NCI-H128 (cell line): ENCODE measurements around the gene ZSCAN4.

ENCODE experiments used
- DNase-seq: peaks from one replicate; lab custom pipeline; 2025; ENCODE audit not compliant: unreplicated experiment; lab: John Stamatoyannopoulos, UW

Gene ZSCAN4

DNA sequence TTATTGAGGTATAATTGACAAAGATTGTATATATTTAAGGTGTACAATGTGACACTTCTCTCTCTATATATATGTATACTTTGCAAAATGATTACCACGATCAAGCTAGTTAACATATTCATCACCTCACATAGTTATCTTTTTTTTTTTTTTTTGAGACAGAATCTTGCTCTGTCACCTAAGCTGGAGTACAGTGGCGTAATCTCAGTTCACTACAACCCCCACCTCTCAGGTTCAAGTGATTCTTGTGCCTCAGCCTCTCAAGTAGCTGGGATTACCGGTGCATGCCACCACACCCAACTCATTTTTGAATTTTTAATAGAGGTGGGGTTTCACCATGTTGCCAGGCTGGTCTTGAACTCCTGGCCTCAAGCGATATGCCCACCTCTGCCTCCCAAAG lies 3.7 kb downstream of the ZSCAN4 start:
- no peak for DNase-seq

DNA sequence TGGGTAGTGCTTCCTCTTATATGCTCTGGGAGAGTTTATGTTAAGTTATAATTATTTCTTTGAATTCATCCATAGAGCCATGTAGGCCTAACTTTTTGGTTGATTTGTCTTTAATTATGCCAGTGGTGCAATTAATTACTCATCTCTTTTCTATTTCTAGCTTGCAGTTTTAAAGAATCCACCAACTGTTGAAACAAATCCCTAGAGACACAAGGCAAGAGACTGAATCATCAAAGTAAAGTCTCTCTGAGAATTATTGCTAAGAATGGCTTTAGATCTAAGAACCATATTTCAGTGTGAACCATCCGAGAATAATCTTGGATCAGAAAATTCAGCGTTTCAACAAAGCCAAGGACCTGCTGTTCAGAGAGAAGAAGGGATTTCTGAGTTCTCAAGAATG lies 7.1 kb downstream of the ZSCAN4 start:
- no peak for DNase-seq

DNA sequence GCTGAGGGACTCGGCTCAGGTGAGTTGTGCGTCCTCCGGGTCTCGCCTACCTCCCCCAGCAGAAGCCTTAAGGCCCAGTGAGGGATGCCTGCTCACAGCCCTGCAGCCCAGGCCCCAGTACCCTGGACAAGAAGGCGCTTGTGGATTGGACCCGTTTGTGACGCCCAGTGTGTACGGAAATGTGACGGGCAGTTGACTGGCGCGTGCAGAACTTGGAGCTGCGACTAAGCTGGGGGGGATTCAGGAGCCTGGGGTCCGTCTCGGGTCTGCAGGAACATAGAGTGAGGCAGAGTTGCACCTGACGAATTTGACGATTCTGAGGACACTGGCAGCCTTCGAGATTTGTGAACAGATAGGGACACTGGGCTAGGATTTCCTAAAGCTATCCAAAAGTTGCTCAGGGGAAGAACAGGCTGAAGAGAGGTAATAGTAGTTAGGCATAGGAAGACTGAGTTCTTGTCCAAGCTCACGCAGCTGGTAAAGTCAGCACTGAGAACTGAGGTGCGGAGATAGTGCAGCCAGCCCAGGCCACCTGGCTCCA lies 13.6 kb downstream of the ZSCAN4 start:
- DNase-seq, result no peak

DNA sequence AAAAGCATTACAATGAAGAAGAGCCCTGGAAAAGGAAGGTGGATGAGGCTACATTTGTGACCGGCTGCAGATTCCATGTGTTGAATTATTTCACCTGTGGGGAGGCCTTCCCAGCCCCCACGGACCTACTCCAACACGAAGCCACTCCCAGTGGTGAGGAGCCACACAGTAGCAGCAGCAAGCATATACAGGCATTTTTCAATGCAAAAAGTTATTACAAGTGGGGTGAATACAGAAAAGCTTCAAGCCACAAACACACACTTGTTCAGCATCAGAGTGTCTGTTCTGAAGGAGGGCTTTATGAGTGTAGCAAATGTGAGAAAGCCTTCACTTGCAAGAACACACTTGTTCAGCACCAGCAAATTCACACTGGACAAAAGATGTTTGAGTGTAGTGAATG lies 18.0 kb downstream of the ZSCAN4 start:
- DNase-seq, result no peak

DNA sequence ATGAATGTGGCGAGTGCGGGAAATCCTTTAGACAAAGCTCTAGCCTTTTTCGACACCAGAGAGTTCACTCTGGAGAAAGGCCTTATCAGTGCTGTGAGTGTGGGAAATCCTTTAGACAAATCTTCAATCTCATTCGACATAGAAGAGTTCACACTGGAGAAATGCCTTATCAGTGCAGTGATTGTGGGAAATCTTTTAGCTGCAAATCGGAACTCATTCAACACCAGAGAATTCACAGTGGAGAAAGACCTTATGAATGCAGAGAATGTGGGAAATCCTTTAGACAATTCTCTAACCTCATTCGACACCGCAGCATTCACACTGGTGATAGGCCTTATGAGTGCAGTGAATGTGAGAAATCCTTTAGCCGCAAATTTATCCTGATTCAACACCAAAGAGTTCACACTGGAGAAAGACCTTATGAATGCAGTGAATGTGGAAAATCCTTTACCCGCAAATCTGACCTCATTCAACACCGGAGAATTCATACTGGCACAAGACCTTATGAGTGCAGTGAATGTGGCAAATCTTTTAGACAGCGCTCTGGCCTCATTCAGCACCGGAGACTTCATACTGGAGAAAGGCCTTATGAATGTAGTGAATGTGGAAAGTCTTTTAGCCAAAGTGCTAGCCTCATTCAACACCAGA lies 18.8 kb downstream of the ZSCAN4 start:
- no peak for DNase-seq

DNA sequence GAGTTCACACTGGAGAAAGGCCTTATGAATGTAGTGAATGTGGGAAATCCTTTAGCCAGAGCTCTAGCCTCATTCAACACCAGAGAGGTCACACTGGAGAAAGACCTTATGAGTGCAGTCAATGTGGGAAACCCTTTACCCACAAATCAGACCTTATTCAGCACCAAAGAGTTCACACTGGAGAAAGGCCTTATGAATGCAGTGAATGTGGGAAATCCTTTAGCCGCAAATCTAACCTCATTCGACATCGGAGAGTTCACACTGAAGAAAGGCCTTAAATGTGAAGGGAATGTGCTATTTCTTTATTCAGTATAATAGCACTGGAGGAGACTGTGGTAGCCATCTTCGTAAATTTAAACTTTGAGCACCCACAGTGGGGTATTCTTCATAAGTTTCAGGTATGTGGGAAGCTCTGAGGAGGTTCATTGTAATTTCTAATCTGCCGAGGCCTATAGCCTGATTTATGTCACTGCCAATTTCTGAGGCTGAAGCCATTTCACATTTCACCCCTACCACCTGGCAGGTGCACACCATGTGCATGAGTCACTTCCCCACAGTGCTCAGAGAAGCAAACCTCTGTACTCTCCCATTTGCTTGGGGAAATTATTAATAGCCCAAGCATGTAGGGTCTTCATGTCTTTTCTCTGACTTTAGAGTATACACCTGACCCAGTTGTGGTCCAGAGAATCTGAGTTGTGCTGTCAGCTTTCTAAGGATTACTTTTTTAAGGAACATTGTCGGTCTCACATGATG lies 19.5 kb downstream of the ZSCAN4 start:
- no peak for DNase-seq

DNA sequence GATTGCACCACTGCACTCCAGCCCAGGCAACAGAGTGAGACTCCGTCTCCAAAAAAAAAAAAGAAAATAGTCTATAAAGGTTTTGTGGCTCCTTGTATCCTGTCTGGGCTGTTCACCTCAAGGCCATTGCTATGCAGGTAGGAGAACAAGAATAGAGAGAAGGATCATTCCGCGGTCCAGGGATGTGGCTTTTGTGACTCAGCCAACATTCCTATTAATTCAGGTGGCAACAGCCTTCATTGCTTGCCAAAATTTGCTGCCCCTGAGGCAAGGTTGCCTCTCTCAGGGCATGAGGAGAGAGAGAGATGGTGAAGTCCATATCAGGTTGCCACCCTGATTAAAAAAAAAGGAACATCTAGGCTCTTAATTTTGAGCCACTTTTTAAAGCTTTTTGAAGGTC lies 21.0 kb downstream of the ZSCAN4 start:
- no peak for DNase-seq

DNA sequence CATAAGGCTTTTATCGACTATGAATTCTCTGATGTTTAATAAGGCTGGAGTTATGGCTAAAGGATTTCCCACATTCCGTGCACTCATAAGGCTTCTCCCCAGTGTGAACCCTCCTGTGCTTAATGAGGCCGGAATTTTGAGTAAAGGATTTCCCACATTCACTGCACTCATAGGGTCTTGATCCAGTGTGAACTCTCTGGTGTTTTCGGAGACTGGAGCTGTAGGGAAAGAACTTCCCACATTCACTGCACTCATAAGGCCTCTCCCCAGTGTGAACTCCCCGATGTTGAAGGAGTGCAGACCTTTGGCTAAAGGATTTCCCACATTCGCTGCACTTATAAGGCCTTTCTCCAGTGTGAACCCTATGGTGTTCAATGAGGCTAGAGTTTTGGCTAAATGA lies 32.9 kb downstream of the ZSCAN4 start:
- no peak for DNase-seq

DNA sequence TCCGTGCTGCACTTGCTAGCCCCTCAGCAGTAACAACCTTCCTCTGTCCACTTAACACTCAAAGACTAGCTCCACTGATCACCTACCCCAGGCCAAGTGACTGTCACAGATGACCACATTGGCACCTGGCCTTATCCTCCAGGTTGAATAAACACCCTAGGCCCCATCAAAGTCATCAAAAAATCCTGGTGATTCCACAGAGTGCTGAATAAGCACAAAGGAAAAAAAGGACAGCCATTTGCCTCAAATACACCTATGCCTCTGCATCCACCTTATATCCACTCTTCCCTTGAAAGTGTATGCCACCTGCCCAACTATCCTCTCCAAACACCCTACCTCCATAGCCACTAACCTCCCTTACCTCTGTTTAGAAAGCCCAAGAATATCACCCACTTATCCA lies 37.6 kb downstream of the ZSCAN4 start:
- DNase-seq, result no peak

DNA sequence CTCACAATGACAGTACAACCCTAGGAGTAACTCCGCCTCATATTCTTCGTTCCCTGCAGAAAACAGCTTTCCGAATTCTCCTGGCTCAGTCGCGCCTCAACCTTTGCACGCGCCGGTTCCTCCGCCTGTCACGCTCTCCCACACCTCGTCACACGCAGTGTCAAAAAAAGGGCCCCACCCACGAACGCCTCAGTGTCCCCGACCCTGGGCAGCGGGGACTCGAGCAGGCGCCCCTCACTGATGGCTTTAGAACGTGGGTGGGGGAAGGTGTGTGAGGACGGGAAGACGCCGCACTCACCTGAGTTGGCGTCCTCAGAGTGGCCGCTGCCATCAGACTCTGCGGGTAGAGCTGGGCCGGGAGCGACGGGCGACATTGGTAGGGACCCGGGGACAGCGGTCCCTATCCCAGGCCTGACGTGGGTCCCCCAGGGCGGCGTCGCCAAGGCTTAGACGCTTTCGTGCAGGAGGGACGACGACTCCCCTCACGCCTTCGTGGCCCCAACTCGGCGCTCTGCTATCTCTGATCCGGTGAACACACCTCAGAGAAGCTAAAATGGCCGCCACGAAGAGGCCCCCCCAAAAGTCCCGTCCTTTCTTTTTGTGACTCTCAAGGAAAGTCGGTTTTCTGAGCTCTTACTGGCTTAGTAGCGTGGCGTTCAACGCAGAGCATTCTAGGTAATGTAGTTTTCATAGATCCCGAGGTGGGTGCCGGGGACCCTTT lies 40.1 kb downstream of the ZSCAN4 start, which contains the start of gene ZNF154:
TSS of gene ZNF154 (minus strand) at position 564 of the 721 bp plus-strand sequence. CDS start at position 331, 233 bp downstream.
- DNase-seq, result no peak

DNA sequence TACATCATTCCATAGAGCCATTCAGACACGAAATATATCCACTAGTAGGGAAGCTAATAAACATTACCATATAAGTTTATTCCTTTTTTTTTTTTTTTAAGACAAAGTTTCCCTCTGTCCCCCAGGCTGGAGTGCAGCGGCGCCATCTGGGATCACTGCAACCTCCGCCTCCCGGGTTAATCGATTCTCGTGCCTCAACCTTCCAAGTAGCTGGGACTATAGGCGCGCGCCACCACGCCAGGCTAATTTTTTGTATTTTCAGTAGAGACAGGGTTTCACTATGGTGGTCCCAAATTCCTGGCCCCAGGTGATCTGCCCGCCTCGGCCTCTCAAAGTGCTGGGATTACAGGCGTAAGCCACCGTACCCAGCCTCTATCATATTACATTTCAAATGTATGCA lies 40.9 kb downstream of the ZSCAN4 start:
- no peak for DNase-seq

DNA sequence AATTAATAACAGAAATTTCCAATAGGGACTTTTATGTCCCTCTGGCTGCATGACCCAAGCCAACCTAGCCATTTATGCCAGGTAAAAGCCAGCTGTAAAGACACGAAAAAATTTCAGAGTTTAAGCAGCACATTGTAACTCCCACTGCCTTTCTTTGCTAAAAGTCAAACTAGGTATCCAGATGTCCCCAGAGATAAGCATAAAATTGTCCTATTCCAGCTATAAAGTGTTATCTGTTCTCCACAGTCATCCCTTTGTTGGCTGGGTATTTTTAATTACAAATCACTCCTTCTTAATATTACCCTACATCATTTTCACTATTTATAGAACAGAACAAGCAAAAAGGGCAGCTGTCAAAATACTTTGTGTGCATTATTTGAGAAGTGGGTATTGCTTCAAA lies 43.5 kb downstream of the ZSCAN4 start:
- no peak for DNase-seq

DNA sequence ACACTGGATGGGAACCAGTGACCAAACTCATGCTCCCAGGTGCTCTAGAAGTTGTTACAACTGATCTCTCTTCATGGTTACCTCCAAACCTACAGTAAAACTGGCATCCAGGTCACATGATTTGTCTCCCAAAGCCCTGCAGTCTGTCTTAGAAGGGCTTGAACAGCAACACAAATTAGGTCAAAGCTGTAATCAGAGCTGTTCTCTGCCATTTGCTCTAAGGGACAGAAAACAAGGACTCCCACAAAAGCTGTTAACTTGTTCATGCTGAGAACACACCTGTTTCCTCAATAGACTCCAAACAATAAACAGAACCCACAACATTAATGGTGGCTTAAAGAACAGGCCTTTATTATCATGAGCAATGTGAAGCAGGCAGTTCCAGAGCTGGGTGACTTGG lies 50.7 kb downstream of the ZSCAN4 start:
- no peak for DNase-seq

DNA sequence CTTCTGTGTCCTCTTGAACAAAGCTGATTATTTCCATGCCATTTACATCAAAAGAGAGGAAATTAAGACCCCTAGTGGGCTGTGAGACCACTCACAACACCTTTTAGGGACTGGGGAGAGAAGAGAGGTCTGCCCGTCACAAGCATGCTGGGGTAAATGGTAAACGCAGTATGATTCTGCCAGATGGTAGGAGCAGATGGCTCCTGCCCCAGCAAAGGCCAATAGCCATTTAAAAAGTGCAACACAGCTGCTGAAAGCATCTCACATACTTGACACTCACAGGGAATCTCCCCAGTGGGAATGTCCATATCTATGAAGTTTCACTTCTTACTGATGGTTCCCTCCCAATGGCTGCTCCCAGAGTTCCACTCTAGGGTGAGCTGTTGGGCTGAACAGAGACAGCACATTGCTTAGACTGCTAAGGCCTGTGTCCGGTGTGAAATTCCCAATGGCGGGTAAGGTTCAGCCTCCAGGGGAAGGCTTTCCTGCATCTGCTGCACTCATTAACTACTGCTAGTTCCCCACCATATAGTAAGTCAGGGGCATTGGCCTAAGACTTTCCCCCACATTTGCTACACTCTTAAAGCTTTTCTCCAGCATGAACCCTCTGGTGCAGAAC lies 51.3 kb downstream of the ZSCAN4 start:
- DNase-seq, result no peak

DNA sequence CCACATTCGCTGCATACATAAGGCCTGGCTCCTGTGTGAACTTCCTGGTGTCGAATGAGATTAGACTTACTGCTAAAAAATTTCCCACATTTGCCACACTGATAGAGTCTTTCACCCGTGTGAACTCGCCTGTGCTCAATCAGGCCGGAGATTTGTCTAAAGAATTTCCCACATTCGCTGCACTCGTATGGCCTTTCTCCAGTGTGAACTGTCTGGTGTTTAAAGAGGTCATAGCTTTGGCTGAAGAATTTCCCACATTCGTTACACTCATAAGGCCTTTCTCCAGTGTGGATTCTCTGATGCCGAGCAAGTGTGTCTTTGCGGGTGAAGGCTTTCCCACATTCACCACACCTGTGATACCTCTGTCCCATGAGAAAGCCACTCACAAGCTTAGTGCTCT lies 52.1 kb downstream of the ZSCAN4 start:
- no peak for DNase-seq
